Islet precursor cell (in vitro differentiated cells): ENCODE data around the gene KYNU.
A peak's percentile ranks its signal among the peaks of the same experiment; 100 is the strongest.
"Not testable (repeated sequence)": the region's sequence is repeated elsewhere in the genome, so short reads cannot be mapped to it uniquely, and the experiment has no call there.

Experiments used
- DNase-seq: peaks from one replicate; pipeline ENCODE4 v3.0.0-alpha.2; 2018

The KYNU gene

DNA sequence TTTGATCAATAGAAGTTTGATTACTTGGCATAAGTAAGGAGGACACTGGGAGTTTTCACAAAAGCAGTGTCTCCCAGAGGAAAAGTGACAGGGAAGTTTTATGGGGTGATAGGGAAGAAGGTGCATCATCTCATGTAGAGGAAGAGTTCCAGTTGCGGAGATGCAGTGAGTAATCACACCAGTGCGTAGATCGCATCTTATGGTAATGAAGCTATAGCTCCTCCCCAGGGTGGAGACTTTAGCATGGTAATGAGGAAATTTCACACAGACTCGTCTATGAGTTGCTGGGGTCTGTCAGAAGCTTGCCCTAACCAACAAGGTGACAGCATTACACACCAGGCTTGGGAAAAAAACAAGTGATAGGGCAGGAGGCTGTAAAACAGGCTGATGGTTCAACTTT is 49.0 kb downstream of the KYNU start:
- no peak for DNase-seq

GRCh38 chr2:142930835-142931398 is 53.5 kb downstream of the KYNU start:
- DNase-seq = no peak

DNA sequence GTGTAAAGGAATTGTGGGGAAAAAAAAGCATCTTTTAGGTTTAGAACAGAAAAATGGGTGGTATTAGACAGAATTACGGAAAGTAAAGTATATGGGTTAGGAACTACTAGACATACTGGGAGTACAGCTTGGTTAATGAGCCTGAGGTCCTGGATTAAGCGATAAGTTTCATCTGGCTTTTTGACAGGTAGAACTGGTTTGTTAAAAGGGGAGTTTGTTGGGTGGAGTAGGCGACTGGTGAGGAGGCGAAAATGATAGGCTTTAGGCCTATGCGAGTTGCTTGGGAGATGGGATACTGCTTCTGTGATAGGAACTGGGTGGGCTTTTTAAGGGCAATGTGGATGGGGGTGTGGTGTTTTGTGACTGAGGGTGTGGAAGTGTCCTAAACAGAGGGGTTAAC is 56.5 kb downstream of the KYNU start:
- no peak for DNase-seq

DNA sequence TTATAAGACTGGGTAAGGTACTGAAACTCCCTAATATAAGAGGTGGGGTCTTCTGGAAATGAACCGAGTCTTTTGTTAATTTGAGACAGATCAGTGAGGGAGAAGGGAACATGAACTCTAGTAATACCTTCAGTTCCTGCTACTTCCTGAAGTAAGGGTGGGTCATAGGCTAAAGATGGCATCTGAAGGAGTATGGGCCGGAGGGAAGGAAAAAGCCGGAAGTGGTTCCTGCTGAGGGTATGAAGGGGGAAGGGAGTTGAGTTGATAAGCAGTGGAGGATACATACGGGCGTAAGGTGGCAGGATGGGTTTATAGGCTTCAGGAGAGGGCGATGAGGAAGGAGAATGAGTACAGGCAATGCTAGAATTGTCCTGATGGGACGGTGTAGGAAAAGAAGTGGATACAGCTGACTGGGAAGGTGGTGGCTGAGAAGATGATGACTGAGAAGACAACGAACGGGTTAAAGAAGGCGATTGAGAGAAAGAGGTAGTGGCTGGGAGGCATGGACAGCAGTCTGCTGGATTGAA is 58.2 kb downstream of the KYNU start:
- DNase-seq = no peak

DNA sequence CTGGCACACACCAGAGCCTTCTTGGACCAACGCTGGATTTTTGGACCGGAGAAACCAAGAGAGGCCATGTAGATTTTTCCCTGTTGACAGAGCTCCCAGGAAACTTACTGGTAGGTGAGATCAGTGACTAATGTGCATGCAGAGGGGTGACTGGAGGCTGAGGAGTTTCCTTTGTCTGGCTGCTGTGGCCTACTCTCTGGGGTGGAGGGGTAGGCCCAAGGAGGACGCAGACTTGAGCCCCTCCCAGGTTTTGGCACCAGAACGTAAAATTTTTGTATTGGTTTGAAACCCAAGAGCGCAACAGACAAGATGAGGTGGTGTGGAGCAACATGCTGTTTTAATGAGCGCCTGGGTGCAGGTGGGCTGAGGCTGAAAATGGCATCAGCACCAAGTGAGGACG is 59.2 kb downstream of the KYNU start:
- no peak for DNase-seq

DNA sequence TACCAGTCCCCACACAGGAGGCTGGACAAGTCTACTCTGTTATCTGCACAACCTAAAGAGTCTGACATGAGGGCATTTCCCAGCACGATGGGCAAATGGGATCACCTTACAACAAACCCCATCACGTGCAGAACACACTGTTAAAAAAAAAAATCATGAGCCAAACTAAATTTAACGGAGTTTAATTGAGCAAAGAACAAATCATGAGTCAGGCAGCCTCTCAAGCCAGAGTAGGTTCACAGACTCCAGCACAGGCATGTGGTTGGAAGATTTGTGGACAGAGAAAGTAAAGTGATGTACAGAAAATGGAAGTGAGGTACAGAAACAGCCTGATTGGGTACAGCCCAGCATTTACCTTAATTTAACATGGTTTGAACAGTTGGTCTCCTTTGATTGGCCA is 59.9 kb downstream of the KYNU start:
- no peak for DNase-seq

GRCh38 chr2:142938240-142938639 is 60.8 kb downstream of the KYNU start:
- no peak for DNase-seq

GRCh38 chr2:142940606-142941223 is 63.3 kb downstream of the KYNU start:
- no peak for DNase-seq

DNA sequence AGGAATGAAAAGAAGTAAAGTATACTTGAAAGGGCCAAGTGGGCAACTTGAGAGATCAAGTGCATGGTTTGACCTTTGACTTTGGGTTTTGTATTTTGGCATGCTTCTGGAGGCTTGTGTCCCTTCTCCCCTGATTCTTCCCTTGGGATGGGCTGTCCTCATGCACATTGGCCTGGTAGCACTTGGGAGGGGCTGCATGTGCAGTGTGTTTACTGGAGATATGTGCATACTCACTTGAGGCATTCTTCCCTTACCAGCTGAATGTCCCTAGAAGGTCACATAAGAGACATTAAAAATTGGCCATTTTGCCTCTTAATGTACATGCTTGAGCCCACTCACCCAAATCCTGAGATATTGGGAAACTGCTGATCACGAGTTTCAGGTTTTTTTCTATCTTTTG is 65.2 kb downstream of the KYNU start:
- DNase-seq = no peak

DNA sequence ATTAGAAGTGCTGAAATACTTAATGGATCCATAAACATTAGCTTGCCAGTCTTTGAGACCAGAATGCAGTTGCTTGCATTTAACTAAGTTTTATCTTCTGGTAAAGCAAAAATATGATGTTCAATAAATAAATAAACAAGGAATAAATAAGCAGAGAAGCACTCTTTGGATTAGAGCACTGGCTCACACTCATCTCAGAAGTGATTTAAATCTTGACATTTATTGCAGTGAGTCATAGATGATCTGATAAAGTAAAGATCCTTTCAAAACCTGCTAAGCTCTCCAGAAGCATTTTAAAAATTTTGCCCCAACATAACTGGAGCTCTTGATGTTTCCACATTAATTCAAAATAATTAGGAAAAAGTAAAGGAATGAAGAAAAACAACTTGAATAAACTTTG is 66.8 kb downstream of the KYNU start:
- DNase-seq = no peak

GRCh38 chr2:142944721-142945120 is 67.3 kb downstream of the KYNU start:
- DNase-seq = no peak

GRCh38 chr2:142946941-142947340 is 69.5 kb downstream of the KYNU start:
- peak; percentile 56 for DNase-seq

DNA sequence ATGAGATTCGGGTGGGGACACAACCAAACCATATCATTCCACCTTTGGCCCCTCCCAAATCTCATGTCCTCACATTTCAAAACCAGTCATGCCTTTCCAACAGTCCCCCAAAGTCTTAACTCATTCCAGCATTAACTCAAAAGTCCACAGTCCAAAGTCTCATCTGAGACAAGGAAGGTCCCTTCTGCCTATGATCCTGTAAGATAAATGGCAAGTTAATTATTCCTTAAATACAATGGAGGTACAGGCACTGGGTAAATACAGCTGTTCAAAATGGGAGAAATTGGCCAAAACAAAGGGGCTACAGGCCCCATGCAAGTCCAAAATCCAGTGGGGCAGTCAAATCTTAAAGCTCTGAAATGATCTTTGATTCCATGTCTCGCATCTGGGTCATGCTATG is 71.3 kb downstream of the KYNU start:
- not testable (repeated sequence) for DNase-seq

- not testable (repeated sequence) for DNase-seq
Measured at GRCh38 chr2:142950323-142950722, 72.9 kb downstream of the KYNU start.

GRCh38 chr2:142951190-142952007 is 73.9 kb downstream of the KYNU start:
- DNase-seq = no peak

DNA sequence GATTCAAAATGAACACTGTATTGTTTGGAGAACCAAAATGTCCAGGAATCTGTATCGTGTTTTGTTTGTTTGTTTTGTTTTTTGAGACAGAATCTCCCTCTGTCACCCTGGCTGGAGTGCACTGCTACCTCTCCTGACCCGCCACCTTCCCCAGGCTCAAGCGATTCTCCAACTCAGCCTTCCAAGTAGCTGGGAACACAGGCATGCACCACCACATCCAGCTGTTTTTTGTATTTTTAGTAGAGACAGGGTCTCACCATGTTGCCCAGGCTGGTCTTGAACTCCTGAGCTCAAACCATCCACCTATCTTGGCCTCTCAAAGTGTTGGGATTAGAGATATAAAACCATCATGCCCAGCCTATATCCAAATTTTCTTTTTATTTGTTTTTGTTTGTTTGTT is 74.6 kb downstream of the KYNU start:
- DNase-seq = no peak

GRCh38 chr2:142952793-142953494 is 75.5 kb downstream of the KYNU start:
- DNase-seq = no peak

GRCh38 chr2:142954493-142954892 is 77.0 kb downstream of the KYNU start:
- DNase-seq = no peak

- no peak for DNase-seq
Measured at GRCh38 chr2:142957144-142957543, 79.7 kb downstream of the KYNU start.

GRCh38 chr2:142961202-142961601 is 83.7 kb downstream of the KYNU start:
- DNase-seq = no peak

DNA sequence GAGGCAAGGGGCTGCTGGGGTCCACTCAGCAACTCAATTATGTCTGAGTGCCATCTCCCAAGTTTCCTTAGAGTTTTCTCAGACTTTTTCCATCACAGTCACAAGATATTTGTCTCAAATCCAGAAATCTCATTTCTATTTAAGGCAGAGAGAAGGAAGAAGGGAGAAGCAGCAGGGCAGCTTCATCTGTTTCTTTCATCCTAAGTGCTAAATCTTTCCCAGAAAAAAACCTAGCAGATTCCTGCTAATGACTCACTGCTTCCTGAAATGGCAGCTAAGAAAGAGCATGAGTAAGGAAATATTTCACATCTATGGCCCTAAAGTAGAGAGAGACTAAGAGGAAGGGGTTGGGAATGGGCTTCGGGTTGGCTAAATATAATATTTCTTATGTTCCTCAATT is 88.0 kb downstream of the KYNU start:
- no peak for DNase-seq

DNA sequence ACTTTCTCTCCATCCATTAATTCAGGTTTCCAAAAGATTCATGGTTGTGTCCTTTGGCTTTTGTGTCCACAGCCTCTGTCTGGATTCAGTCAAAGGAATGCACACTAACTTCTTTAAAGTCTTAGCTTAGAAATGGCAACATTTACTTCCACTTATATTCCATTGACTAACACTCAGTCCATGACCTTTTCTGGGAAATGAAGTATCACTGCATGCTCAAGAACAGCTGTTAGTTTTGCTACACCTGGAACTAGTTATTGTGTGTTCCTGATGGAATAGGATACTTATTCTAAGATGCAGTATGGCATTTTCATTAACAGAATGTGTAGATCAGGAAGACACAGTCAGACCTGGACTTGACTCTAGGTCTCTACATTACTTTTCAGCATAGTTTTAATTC is 88.8 kb downstream of the KYNU start:
- DNase-seq = no peak

DNA sequence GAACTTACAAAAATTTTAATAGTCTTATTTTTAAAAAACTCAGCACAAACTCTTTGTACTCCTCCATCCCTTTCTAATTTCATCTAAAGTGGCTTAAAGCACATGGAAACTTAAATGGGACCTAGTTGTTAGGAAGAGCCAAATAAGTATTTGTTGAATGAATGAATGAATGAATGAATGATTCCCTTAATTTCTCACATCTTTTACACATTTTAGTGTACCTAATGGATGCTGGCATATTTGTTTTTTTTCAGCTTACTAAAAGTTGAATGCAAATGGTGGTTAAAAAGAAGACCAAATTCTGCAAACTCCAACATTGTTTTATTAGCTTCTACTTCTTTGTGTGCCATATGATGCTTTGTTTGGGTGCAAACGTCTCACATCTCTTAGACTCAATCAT is 89.6 kb downstream of the KYNU start:
- no peak for DNase-seq
